Karpas-422 (cell line): ENCODE measurements around the gene GPR84. TPM values are rescaled to one million over a fixed set of nuclear protein-coding genes. Genes with fewer than 3 reads are reported as not detected.

Source experiments
- DNase-seq: peaks from one replicate; pipeline ENCODE4 v3.0.0-alpha.2; 2015
- H2AFZ ChIP-seq: fragments of 200-600 bp; sonication (generic); 2 replicates; pipeline ENCODE4 v1.6.1; 2014; ENCODE audit warnings: antibody characterized with exemption, low read length, mixed read lengths
- H3K27ac ChIP-seq: fragments of 200-600 bp; sonication (generic); 2 replicates; pipeline ENCODE4 v1.5.1; 2014; ENCODE audit warnings: mild to moderate bottlenecking, low read length, moderate library complexity
- H3K27me3 ChIP-seq: fragments of 200-600 bp; sonication (generic); 2 replicates; pipeline ENCODE4 v1.6.1; 2014; ENCODE audit warnings: low read length, mixed read lengths
- H3K36me3 ChIP-seq: fragments of 200-600 bp; sonication (generic); 2 replicates; pipeline ENCODE4 v1.6.1; 2014; ENCODE audit warnings: low read length, mixed read lengths; ENCODE audit not compliant: insufficient read depth
- H3K4me1 ChIP-seq: fragments of 200-600 bp; sonication (generic); 2 replicates; pipeline ENCODE4 v1.6.1; 2014; ENCODE audit warnings: mild to moderate bottlenecking, low read length, mixed read lengths
- H3K4me2 ChIP-seq: fragments of 200-600 bp; sonication (generic); 2 replicates; pipeline ENCODE4 v1.6.1; 2014; ENCODE audit warnings: low read length, low read depth, mild to moderate bottlenecking; ENCODE audit not compliant: poor library complexity, severe bottlenecking
- H3K4me3 ChIP-seq: fragments of 200-600 bp; sonication (generic); 2 replicates; pipeline ENCODE4 v1.5.1; 2014; ENCODE audit warnings: mild to moderate bottlenecking, antibody characterized with exemption, low read length, mixed read lengths
- H3K79me2 ChIP-seq: fragments of 200-600 bp; sonication (generic); 2 replicates; pipeline ENCODE4 v1.6.1; 2014; ENCODE audit warnings: mild to moderate bottlenecking, low read length, mixed read lengths
- H3K9ac ChIP-seq: fragments of 200-600 bp; sonication (generic); 2 replicates; pipeline ENCODE4 v1.6.0; 2014; ENCODE audit warnings: low read length
- H3K9me2 ChIP-seq: fragments of 200-600 bp; sonication (generic), shearing (Covaris generic); replicated peaks from 2 replicates; pipeline ENCODE4 v1.6.0; 2014; ENCODE audit warnings: mild to moderate bottlenecking, low read length, moderate library complexity; ENCODE audit not compliant: insufficient read depth
- H3K9me3 ChIP-seq: fragments of 300-700, 200-600 bp; sonication (generic); 2 replicates; pipeline ENCODE4 v1.6.1; 2014; ENCODE audit warnings: low read length, mixed read lengths
- H4K20me1 ChIP-seq: fragments of 200-600 bp; sonication (generic); 2 replicates; pipeline ENCODE4 v1.6.1; 2014; ENCODE audit warnings: mild to moderate bottlenecking, antibody characterized with exemption, low read length, low read depth; ENCODE audit not compliant: insufficient read depth
- total RNA-seq: library from RNA; depleted of rRNA; stranded (reverse); fragments of >200 nt; shearing (Covaris generic); gene quantifications from 2 replicates; pipeline ENCODE4 v1.2.3, GENCODE V29; 2014; ENCODE audit warnings: low replicate concordance

The GPR84 gene
- total RNA-seq, 1 experiment from 2014 or later: not detected

DNA sequence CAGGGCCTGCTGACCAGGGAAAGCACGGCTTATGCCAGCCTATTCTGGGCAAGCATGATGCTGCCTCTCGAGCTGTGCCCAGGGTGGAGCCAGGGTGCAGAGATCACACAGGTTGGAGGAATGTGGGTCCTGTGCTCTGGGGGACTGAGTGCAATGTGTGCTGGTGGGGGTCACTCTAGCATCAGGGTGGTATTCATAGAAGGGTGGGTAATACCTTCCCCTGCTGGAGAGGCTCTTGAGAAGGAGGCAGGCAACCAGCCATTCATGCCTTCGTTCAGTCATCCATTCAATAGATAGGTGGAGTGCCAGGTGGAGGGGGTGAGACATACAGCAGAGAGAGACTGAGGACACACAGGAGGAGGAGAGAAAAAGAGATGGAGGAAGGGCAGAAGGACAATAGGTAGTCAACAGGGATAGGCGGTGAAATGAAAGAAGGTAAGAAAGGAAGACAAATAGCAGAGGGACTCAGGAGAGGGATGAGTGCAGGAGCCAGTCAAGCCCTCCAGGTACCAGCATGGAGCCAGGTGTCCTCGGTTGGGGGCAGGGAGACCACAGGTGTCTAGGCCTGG lies 25.4 kb upstream of the GPR84 start:
- H3K9me3 ChIP-seq: no peaks in the 10 kb centered on the region
- H3K36me3 ChIP-seq: no peaks in the 10 kb centered on the region
- no peak for DNase-seq
- no peak overlapping the region for H2AFZ ChIP-seq
- H3K9ac ChIP-seq: peak overlapping the region; percentile 70
- H4K20me1 ChIP-seq: no peaks in the 10 kb centered on the region
- H3K27me3 ChIP-seq: no peaks in the 10 kb centered on the region
- peaks cover 2% of the 10 kb centered on the region; the same call in 1 of the 2 replicates for H3K79me2 ChIP-seq
- H3K4me2 ChIP-seq: peak overlapping the region; percentile 85
- H3K9me2 ChIP-seq: no peaks in the 10 kb centered on the region
- H3K4me1 ChIP-seq: peaks cover 63% of the 10 kb centered on the region
- H3K27ac ChIP-seq: no peak overlapping the region; the same call in 1 of the 2 replicates
- H3K4me3 ChIP-seq: peak overlapping the region; percentile 77; the same call in 1 of the 2 replicates

DNA sequence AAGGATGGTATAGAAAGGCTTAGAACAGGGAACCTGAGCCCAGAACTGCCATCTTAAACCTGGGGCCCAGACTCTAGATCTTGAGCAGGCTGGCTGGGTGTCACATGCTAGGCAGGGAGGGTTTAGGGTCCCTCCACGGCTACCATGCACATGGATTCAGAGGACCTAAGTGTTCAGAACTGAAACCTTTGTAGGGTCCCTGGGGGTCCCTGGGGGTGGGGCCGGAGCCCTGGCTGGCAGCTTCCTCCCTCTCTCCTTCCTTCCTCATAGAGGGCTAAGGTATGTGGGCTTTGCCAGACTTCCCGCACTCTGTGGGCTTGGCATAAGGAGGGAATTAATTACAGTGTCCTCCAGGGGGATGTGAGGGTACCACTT lies 24.8 kb upstream of the GPR84 start:
- no peak for DNase-seq
- Histone ChIP-seq H3K4me1 (peaks cover 68% of the 10 kb centered on the region), H2AFZ (no peak overlapping the region), H4K20me1 (no peaks in the 10 kb centered on the region), H3K9me3 (no peaks in the 10 kb centered on the region), H3K36me3 (no peaks in the 10 kb centered on the region), H3K27me3 (no peaks in the 10 kb centered on the region), H3K4me3 (peak overlapping the region; percentile 3; the same call in 1 of the 2 replicates), H3K9me2 (no peaks in the 10 kb centered on the region), H3K27ac (peak overlapping the region; percentile 38), H3K4me2 (peak overlapping the region; percentile 85), H3K79me2 (peaks cover 2% of the 10 kb centered on the region; the same call in 1 of the 2 replicates), H3K9ac (peak overlapping the region; percentile 70; the same call in 1 of the 2 replicates)

DNA sequence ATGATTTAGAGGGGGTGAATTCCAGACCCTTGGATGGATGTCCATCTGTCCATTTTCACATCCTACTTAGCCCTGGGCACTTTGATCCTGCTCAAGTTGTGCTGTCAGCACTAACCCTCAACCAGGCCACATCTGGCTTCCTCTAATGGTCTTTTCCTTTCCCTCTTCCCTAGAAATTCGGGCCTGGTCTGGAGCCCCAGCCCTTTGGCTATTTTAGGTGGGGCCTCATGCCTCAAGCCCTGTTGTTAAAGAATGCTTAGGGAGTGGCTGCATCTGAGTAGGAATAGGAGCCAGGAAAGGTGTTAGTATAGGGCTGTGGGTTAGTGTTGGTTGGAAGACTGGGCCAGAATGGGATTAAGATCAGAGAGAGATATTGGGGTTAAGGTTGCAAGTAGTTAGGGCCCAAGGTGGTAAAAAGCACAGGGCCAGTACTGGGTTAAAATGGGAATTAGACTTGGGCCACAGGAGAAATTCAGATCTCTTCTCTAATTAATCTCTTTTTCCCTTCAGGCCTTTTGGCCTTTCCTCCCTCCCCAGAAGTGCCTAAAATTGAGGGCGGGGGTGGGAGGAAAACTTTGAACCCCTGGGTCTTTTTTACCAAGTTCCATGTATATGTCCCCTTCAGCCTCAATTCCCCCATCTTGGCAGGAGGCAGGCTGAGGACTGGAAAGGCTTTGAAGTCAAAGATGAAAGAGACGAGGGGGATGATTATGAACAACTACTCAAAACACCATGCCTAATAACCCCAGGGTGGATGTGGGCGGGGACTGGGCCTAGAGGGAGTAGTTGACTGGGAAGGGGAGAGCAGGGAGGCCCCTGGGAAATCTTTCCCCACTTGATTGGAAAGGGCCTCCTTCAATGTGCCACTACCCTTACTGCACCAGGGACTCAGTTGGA lies 24.2 kb upstream of the GPR84 start:
- Histone ChIP-seq H2AFZ (no peak overlapping the region), H3K9ac (peak overlapping the region; percentile 70; the same call in 1 of the 2 replicates), H3K9me2 (no peaks in the 10 kb centered on the region), H3K4me1 (peaks cover 68% of the 10 kb centered on the region), H4K20me1 (no peaks in the 10 kb centered on the region), H3K4me3 (no peak overlapping the region), H3K79me2 (peaks cover 2% of the 10 kb centered on the region; the same call in 1 of the 2 replicates), H3K4me2 (no peak overlapping the region), H3K27ac (peak overlapping the region; percentile 38; the same call in 1 of the 2 replicates), H3K27me3 (no peaks in the 10 kb centered on the region), H3K9me3 (no peaks in the 10 kb centered on the region), H3K36me3 (no peaks in the 10 kb centered on the region)
- DNase-seq: no peak

DNA sequence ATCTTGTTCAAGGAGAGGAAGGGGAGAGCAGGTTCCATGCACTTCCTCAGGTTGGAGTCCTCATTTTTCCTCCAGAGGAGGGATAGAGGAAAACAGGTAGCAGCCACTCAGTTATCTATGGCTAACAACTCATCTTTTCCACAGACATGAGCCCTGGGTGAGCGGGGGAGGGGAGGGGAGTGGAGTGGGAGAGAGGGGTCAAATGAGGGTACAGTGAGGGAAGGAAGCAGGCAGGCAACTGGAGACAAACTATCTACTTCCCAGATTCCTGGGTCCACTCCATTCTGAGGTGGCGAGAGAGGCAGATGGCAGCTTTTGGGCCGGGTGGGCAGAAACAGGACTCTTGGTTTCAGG lies 22.8 kb upstream of the GPR84 start:
- H3K36me3 ChIP-seq: no peaks in the 10 kb centered on the region
- H3K4me1 ChIP-seq: peaks cover 66% of the 10 kb centered on the region
- DNase-seq: no peak
- H3K79me2 ChIP-seq: peaks cover 2% of the 10 kb centered on the region; the same call in 1 of the 2 replicates
- no peaks in the 10 kb centered on the region for H3K9me2 ChIP-seq
- H3K4me3 ChIP-seq: no peak overlapping the region
- H4K20me1 ChIP-seq: no peaks in the 10 kb centered on the region
- no peak overlapping the region for H3K9ac ChIP-seq
- H3K9me3 ChIP-seq: no peaks in the 10 kb centered on the region
- no peak overlapping the region for H2AFZ ChIP-seq
- no peak overlapping the region for H3K4me2 ChIP-seq
- no peaks in the 10 kb centered on the region for H3K27me3 ChIP-seq
- no peak overlapping the region for H3K27ac ChIP-seq

DNA sequence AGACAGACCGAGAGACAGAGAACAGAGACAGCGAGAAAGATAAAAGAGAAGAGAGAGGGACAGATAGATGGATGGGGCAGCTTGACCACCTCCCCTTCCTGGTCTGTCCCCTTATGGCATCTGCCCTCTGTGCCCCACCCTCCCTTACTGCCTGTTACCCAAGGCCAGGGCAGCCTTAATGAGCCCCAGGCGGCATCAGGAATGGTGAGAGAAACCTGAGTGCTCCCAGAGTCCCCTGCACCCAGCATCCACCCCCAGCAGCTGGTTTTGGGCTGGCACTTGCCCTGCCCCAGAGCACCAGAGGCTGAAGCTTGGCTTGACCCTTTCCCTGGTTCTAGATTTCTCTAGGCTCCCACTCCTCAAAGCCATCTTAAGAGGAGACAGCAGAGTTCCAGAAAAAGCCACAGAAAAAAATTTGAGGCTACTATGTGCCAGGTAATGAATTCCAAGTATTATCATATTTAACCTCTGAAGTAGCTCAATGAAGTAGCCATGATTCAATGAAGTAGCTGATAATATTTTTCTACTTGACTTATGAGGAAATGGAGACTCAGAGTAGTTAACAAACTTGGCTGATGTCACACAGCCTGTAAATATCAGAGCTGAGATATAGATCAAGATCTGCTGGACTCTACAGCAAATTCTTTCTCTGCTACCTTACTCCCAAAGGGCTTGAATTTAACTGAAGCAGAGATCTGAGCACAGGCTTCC lies 22.3 kb upstream of the GPR84 start:
- Histone ChIP-seq H3K9ac (no peak overlapping the region), H3K9me2 (no peaks in the 10 kb centered on the region), H2AFZ (no peak overlapping the region), H3K27ac (no peak overlapping the region), H3K27me3 (no peaks in the 10 kb centered on the region), H3K79me2 (peaks cover 2% of the 10 kb centered on the region; the same call in 1 of the 2 replicates), H4K20me1 (no peaks in the 10 kb centered on the region), H3K4me3 (no peak overlapping the region), H3K4me1 (peaks cover 62% of the 10 kb centered on the region), H3K4me2 (no peak overlapping the region), H3K36me3 (no peaks in the 10 kb centered on the region), H3K9me3 (no peaks in the 10 kb centered on the region)
- DNase-seq: no peak

DNA sequence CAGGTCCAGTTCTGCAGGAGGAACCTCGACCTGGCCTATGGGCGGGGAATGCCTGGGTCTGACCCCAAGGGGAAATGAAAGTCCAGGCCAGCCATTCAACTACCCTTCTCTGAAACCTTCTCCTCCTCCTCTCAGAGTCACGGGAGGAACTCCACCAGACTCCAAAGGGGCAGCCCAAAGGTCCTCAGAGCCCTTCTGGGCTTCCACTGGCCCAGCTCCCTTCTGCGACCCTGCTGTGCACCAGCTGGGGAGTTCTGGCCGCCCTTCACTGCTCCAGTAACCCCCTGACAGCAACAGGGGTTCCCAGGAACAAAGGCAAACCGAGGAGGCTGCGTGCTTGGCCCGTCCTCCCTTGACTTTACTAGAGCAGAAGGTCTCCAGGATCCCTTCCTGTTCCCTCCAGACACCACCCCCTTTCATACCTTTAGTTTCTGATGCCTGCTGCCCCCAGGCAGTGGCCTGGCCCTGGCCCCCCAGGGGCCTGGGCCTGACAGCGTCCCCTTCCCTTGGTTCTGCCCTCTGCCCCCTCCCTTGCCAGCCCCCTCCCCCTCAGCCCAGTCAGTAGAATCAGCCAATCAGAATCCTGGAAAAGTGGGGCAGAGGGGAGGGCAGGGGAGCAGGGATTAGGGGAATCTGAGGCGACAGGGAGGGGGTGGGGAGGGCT lies 21.1 kb upstream of the GPR84 start:
- Histone ChIP-seq H3K36me3 (no peaks in the 10 kb centered on the region), H3K9ac (peak overlapping the region; percentile 62), H3K27ac (peak overlapping the region; percentile 49), H3K4me3 (peak overlapping the region; percentile 29; the same call in 1 of the 2 replicates), H3K79me2 (peaks cover 2% of the 10 kb centered on the region; the same call in 1 of the 2 replicates), H3K27me3 (no peaks in the 10 kb centered on the region), H3K9me2 (no peaks in the 10 kb centered on the region), H2AFZ (no peak overlapping the region), H3K4me2 (peak overlapping the region; percentile 59), H4K20me1 (no peaks in the 10 kb centered on the region), H3K4me1 (peaks cover 69% of the 10 kb centered on the region), H3K9me3 (no peaks in the 10 kb centered on the region)
- peak; percentile 61 for DNase-seq

DNA sequence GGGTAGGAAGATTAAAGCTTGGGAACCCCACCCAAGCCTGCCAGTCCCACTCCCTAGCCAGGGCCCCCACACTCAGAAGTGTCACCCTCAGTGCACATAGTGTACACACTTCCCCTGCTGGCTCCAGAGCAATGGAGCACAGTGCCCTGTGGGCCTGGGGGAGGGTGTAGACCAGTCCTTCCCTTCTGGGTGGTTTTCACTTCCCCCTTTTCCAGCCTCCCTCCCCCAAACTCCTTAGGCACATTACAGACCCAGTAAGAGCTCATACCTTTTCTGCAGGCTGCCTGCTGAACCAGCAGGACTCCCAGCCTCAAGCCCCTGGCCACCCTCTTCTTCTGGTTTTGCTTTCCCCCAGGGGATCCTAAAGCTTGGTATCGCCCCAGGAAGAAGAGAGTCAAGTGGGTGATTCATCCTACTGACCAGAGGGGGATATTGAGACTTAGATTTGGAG lies 20.3 kb upstream of the GPR84 start, which contains the start of gene ZNF385A:
TSS of gene ZNF385A (minus strand) at position 143 of the 451 bp plus-strand sequence. CDS start 219 bp downstream, outside the sequence.
- Histone ChIP-seq H3K27me3 (no peaks in the 10 kb centered on the region), H4K20me1 (no peaks in the 10 kb centered on the region), H3K36me3 (no peaks in the 10 kb centered on the region), H3K4me2 (peak within 1 kb of the TSS; percentile 59), H3K27ac (peak within 1 kb of the TSS; percentile 49), H3K79me2 (peaks cover 2% of the 10 kb centered on the region; the same call in 1 of the 2 replicates), H3K4me1 (peaks cover 69% of the 10 kb centered on the region), H3K4me3 (peak within 1 kb of the TSS; percentile 29), H3K9me3 (no peaks in the 10 kb centered on the region), H3K9ac (peak within 1 kb of the TSS; percentile 62), H2AFZ (no peak within 1 kb of the TSS), H3K9me2 (no peaks in the 10 kb centered on the region)
- peak; percentile 83 for DNase-seq
